ENCODE data around the gene SLIT1.

DNA sequence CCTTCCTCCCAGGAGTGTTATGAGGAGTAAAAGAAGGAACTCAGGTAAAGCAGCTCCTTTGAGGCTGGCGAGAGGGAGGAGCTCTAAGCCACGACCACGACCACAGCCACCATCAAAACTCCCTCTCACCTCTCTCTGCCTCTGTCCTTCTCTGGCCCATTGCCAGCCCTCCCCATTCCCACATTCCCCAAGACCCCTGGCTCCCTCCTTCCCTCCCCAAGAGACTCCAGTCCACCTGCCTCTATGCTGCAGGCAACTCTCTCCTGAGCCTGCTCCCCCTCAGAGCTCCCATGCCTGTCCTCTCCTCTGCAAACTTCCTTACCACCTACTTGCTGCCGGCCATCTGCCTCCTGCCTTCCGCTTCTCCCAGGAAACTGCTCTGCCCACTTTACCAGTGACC is 9.5 kb downstream of the SLIT1 start:
- no peak for TF ChIP-seq CTCF (IDR thresholded peaks at IDR 0.05)
- TF ChIP-seq POLR2A (IDR thresholded peaks at IDR 0.05) = no peak

Data from adrenal gland (tissue), 5 donors.